ENCODE results near the gene FCN1.

- TF ChIP-seq CTCF (conservative IDR thresholded peaks at IDR 0.05; ENCODE audit: low read depth, low read length) (no peak), EZH2 (IDR thresholded peaks at IDR 0.05; ENCODE audit: low read length, unreplicated experiment) (no peak)
Measured at GRCh38 chr9:134959971-134960310, 42.2 kb upstream of the FCN1 start.
